Endothelial cell of umbilical vein (primary cell): Measurements from ENCODE around the gene CNOT4. TPM values are rescaled to one million over a fixed set of nuclear protein-coding genes. Genes with fewer than 3 reads are reported as not detected.

Source experiments
- BruUV-seq: library from RNA; stranded (reverse); fragments of 400-500 nt; replicated peaks from 2 replicates; lab custom pipeline; 2021; lab: Mats Ljungman, UMichigan
- CTCF ChIA-PET: fragments of 300-600, 350-600 bp; sonication (Branson Sonifier 250); formaldehyde crosslinking; loops from one replicate; lab custom pipeline; 2021; ENCODE audit warnings: antibody characterized with exemption, inconsistent platforms; lab: Charles Lee
- POLR2A ChIA-PET: fragments of 300-600, 350-600 bp; sonication (Branson Sonifier 250); formaldehyde crosslinking; loops from one replicate; lab custom pipeline; 2021; ENCODE audit warnings: antibody characterized with exemption, inconsistent platforms; lab: Charles Lee
- DNase-seq: peaks from one replicate; pipeline ENCODE4 v3.0.0-alpha.2; 2011; ENCODE audit warnings: low read depth, low spot score
- FAIRE-seq: peaks from 2 replicates; lab custom pipeline; 2011; peaks lifted over from hg19 to GRCh38; lab: Jason Lieb, UNC
- H2AFZ ChIP-seq: 2 replicates; pipeline ENCODE4 v1.6.0; 2012; ENCODE audit warnings: low read depth, low read length, control low read depth, inconsistent platforms
- H3K27ac ChIP-seq: 2 replicates; pipeline ENCODE4 v1.5.1; 2011; ENCODE audit warnings: low read depth, mild to moderate bottlenecking, control low read depth, low read length, moderate library complexity; ENCODE audit not compliant: insufficient read depth
- H3K27me3 ChIP-seq, 2 experiments: 2 replicates each; pipeline versions ENCODE4 v1.6.0 to v1.6.1; 2011; ENCODE audit warnings: low read length in 2 of 2, mixed read lengths in 1 of 2; ENCODE audit not compliant: control insufficient read depth in 2 of 2, insufficient read depth in 2 of 2
- H3K36me3 ChIP-seq, 2 experiments: 2 replicates in 1 of 2; 3 replicates in 1 of 2; pipeline ENCODE4 v1.5.1; 2011; ENCODE audit warnings: low read length in 2 of 2, mild to moderate bottlenecking in 1 of 2, moderate library complexity in 1 of 2; ENCODE audit not compliant: control insufficient read depth in 2 of 2, insufficient read depth in 2 of 2; ENCODE audit errors: extremely low read depth in 1 of 2
- H3K4me1 ChIP-seq: 3 replicates; pipeline ENCODE4 v1.5.1; 2011; ENCODE audit warnings: mild to moderate bottlenecking, low read length; ENCODE audit not compliant: control insufficient read depth, insufficient read depth; ENCODE audit errors: extremely low read depth
- H3K4me2 ChIP-seq: 2 replicates; pipeline ENCODE4 v1.6.1; 2011; ENCODE audit warnings: low read length, control low read depth, mixed read lengths; ENCODE audit not compliant: insufficient read depth
- H3K4me3 ChIP-seq, 3 experiments: fragments of 200-600 bp in 1 of 3; sonication (generic), shearing (Covaris generic) in 1 of 3; replicated peaks in 1 of 3; 2 replicates each; pipeline ENCODE4 v1.5.1; 2011 to 2016; ENCODE audit warnings: control low read depth in 3 of 3, low read length in 3 of 3, mild to moderate bottlenecking in 2 of 3, inconsistent platforms in 1 of 3, low read depth in 1 of 3, moderate library complexity in 1 of 3; ENCODE audit not compliant: insufficient read depth in 1 of 3
- H3K79me2 ChIP-seq: 2 replicates; pipeline ENCODE4 v1.6.0; 2012; ENCODE audit warnings: low read length, inconsistent platforms; ENCODE audit not compliant: control insufficient read depth, insufficient read depth
- H3K9ac ChIP-seq: replicated peaks from 2 replicates; pipeline ENCODE3; 2011; ENCODE audit warnings: low read length, control low read depth; ENCODE audit not compliant: insufficient read depth; ENCODE audit errors: extremely low read depth
- H3K9me1 ChIP-seq: replicated peaks from 3 replicates; pipeline ENCODE4 v1.6.0; 2011; ENCODE audit warnings: mild to moderate bottlenecking, low read length; ENCODE audit not compliant: control insufficient read depth, insufficient read depth; ENCODE audit errors: extremely low read depth
- H3K9me3 ChIP-seq: replicated peaks from 2 replicates; pipeline ENCODE4 v1.5.1; 2012; ENCODE audit warnings: low read length, inconsistent platforms; ENCODE audit not compliant: control insufficient read depth, insufficient read depth
- H4K20me1 ChIP-seq: replicated peaks from 2 replicates; pipeline ENCODE3; 2011; ENCODE audit warnings: mild to moderate bottlenecking, low read length; ENCODE audit not compliant: control insufficient read depth, insufficient read depth; ENCODE audit errors: extremely low read depth
- CTCF ChIP-seq, 2 donors: IDR thresholded peaks; 1 replicate in 1 of 2; 2 replicates in 1 of 2; pipeline ENCODE4 v1.5.1; 2011; ENCODE audit warnings: low read length in 2 of 2, mild to moderate bottlenecking in 2 of 2, moderate library complexity in 2 of 2, control low read depth in 1 of 2, inconsistent platforms in 1 of 2, low read depth in 1 of 2; ENCODE audit not compliant: insufficient read depth in 1 of 2; ENCODE audit errors: extremely low read depth in 1 of 2
- EZH2 ChIP-seq: IDR thresholded peaks from 2 replicates; pipeline ENCODE4 v1.6.1; 2012; ENCODE audit warnings: borderline replicate concordance, low read depth, mild to moderate bottlenecking, moderate library complexity, low read length, inconsistent platforms; ENCODE audit not compliant: severe bottlenecking
- FOS ChIP-seq: IDR thresholded peaks from 2 replicates; pipeline ENCODE4 v1.6.1; 2011; ENCODE audit warnings: mild to moderate bottlenecking, low read length, moderate library complexity, borderline replicate concordance; ENCODE audit not compliant: insufficient read depth
- GATA2 ChIP-seq: IDR thresholded peaks from 2 replicates; pipeline ENCODE4 v1.7.0; 2011; ENCODE audit warnings: low read depth, mild to moderate bottlenecking, moderate library complexity, mixed read lengths, low read length; ENCODE audit not compliant: insufficient read length, insufficient read depth
- JUN ChIP-seq: IDR thresholded peaks from 2 replicates; pipeline ENCODE4 v1.6.1; 2011; ENCODE audit warnings: borderline replicate concordance, low read depth; ENCODE audit not compliant: insufficient read length, insufficient read depth
- MAX ChIP-seq: IDR thresholded peaks from 2 replicates; pipeline ENCODE4 v1.6.1; 2011; ENCODE audit not compliant: insufficient read depth, insufficient read length
- MYC ChIP-seq: IDR thresholded peaks from one replicate; pipeline ENCODE4 v1.6.1; 2011; ENCODE audit warnings: mild to moderate bottlenecking, low read depth, low read length
- POLR2A ChIP-seq: IDR thresholded peaks from 2 replicates; pipeline ENCODE4 v1.6.1; 2012; ENCODE audit warnings: low read depth, mild to moderate bottlenecking, control low read depth, low read length
- POLR2AphosphoS5 ChIP-seq: IDR thresholded peaks from 2 replicates; pipeline ENCODE4 v1.6.1; 2012; ENCODE audit warnings: low read depth, mild to moderate bottlenecking, control low read depth, low read length, moderate library complexity; ENCODE audit not compliant: insufficient read depth
- dilution Hi-C: fragments of 300-500 bp; cut with MboI; formaldehyde crosslinking; loops from one replicate; pipeline ENCODE4 v1.15.0; 2019; ENCODE audit warnings: low sequenced_read_pairs; ENCODE audit not compliant: extremely low pct_ligation_motif_present
- intact Hi-C: fragments of 100-400 bp; cut with micrococcal nuclease; formaldehyde crosslinking; loops from one replicate; pipeline ENCODE4 v1.10.0; 2022
- polyA plus RNA-seq, 4 experiments: library from polyadenylated mRNA; depleted of rRNA in 3 of 4; stranded (reverse) in 3 of 4; unstranded in 1 of 4; fragments of >200 nt; gene quantifications; 2 replicates each; pipeline versions ENCODE4 v1.2.1 to v1.2.3, GENCODE V29; 2011 to 2012; ENCODE audit warnings: missing spikeins in 1 of 4
- total RNA-seq: library from RNA; stranded (reverse); gene quantifications from 2 replicates; pipeline ENCODE4 v1.2.3, GENCODE V29; 2021

The CNOT4 gene
- total and polyA plus RNA-seq, 2 donors (not counting 3 experiments of a cell fraction or from before 2014, with no cell fraction given), result 10.3 to 21.7 TPM

- no peak for FAIRE-seq
- TF ChIP-seq FOS, result no peak
- POLR2A ChIA-PET, result no interaction called here
- H4K20me1 ChIP-seq, result no peaks in the 10 kb centered on the region
- BruUV-seq, result no TSS peak
- intact Hi-C loops, result no loop called here
- H3K36me3 ChIP-seq, result no peaks in the 10 kb centered on the region
- no peak overlapping the region for H3K4me3 ChIP-seq
- H3K9me3 ChIP-seq, result no peaks in the 10 kb centered on the region
- H3K27ac ChIP-seq, result no peak overlapping the region
- CTCF ChIA-PET, result interaction anchor here (1.6 to 2.0 kb wide), 2 partner anchors 68 to 302 kb away, joined by 4 to 7 read pairs; no protein-coding TSS in a partner anchor
- H2AFZ ChIP-seq, result no peak overlapping the region
- no peak overlapping the region for H3K9ac ChIP-seq
- peaks cover 0 to 9% of the 10 kb centered on the region in 2 experiments for H3K27me3 ChIP-seq
- dilution Hi-C loops, result no loop called here
- H3K4me1 ChIP-seq, result no peaks in the 10 kb centered on the region
- no peaks in the 10 kb centered on the region for H3K79me2 ChIP-seq
- DNase-seq, result no peak
- H3K9me1 ChIP-seq, result no peaks in the 10 kb centered on the region
- no peak overlapping the region for H3K4me2 ChIP-seq
Observed at GRCh38 chr7:135342887-135343286, 167.0 kb downstream of the CNOT4 start.

GRCh38 chr7:135341049-135341448 is 168.9 kb downstream of the CNOT4 start:
- Histone ChIP-seq H4K20me1 (no peaks in the 10 kb centered on the region), H3K9me3 (no peaks in the 10 kb centered on the region), H3K9ac (no peak overlapping the region), H2AFZ (no peak overlapping the region), H3K4me3 (no peak overlapping the region), H3K9me1 (no peaks in the 10 kb centered on the region), H3K4me2 (no peak overlapping the region), H3K4me1 (no peaks in the 10 kb centered on the region), H3K79me2 (no peaks in the 10 kb centered on the region), H3K27ac (no peak overlapping the region), H3K27me3 (peaks cover 0 to 9% of the 10 kb centered on the region in 2 experiments), H3K36me3 (no peaks in the 10 kb centered on the region)
- no peak for TF ChIP-seq POLR2AphosphoS5
- TF ChIP-seq MAX, result no peak
- no peak for TF ChIP-seq JUN
- TF ChIP-seq GATA2, result no peak
- no peak for TF ChIP-seq FOS
- TF ChIP-seq EZH2, result no peak
- TF ChIP-seq POLR2A, result no peak
- no peak for TF ChIP-seq CTCF (IDR thresholded peaks at IDR 0.05; ENCODE audit: extremely low read depth in 1 of 2, insufficient read depth in 1 of 2, low read depth in 1 of 2, low read length in 2 of 2)
- no peak for TF ChIP-seq MYC
- FAIRE-seq, result no peak
- ChIA-PET POLR2A (no interaction called here), CTCF (interaction anchor here (1.2 to 1.8 kb wide), 3 partner anchors 21 to 67 kb away, joined by 3 to 7 read pairs (median 5); no protein-coding TSS in a partner anchor)
- BruUV-seq, result no TSS peak
- dilution Hi-C loops, result no loop called here
- intact Hi-C loops, result no loop called here
- DNase-seq, result no peak
